KG1 (cell line): ENCODE results near the gene KCND2.

ENCODE experiments used
- DNase-seq: peaks from one replicate; lab custom pipeline; 2025; lab: John Stamatoyannopoulos, UW

The KCND2 gene

DNA sequence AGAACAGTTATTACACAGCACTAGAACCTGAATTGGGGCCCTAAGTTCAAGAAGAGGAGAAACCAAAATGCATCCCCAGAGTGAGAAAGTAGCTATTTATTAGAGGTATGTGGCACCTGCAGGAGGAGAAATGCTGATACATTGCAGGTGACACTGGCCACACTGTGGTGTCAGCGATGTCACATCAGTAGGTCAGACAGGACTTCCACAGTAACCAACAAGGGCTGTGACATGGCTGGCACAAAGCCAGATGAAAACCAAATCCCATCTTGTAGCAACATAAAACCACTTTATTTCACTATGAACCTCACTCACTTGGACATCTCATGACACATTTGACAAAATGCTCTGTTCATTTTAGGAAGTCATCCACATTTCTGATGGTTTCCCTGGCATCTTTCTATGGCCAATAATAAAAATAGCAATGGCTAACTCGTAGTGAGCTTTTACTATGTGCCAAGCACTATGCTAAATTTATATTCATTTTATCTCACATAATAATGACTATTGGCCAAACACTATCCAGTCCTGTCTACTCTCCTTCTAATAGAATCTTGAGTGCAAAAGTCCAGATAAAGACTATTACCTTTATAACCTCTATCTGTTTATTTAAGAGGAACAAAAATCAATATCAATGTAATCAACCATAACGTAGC is 430.7 kb downstream of the KCND2 start:
- no peak for DNase-seq

DNA sequence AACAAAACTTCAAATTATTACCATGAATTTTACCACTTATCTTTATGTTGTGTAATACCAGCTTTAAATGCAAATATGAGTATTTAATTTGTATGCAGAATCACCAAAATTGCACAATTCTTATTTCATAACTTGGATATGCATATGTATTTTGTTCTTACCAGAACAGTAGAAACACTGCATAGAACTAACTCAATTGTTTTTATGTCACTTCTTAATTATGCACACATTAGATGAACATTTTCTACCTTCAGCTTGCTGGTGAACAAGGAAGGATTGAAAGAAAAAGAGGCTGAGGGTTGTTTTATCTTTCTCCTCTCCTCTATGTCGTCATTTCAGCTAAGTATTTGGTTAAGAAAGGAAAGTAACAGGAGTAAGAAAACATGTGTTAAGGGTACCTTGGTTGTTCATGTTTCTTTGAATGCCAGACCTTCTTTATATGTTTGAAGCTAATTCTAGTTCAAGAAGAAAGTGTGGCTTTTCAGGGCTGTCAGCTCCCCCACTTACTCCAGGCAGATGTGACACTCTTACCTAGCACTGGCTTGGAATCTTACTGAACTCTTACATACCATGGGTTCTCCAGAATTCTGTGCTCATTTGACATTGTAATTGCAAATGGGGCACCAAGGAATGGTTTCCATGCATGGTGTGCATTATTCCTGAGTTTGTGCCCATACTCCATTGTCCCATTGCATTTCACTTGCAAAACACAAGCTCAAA is 436.4 kb downstream of the KCND2 start:
- DNase-seq = no peak

DNA sequence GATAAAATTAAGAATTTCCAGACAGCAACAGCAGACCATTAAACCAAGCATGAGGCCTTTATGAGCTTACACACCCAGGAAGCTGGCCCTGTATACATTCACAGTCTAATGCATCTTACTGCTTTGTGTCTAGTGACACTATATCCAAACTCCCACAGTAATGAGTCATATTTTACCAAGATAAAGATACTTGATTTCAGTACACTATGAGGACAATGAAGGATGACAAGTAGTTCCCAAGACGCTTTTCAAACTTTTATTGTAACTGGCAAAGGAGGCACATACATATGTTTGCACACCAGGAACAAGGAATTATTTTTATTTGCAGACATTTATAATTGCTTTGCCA is 437.0 kb downstream of the KCND2 start:
- no peak for DNase-seq

DNA sequence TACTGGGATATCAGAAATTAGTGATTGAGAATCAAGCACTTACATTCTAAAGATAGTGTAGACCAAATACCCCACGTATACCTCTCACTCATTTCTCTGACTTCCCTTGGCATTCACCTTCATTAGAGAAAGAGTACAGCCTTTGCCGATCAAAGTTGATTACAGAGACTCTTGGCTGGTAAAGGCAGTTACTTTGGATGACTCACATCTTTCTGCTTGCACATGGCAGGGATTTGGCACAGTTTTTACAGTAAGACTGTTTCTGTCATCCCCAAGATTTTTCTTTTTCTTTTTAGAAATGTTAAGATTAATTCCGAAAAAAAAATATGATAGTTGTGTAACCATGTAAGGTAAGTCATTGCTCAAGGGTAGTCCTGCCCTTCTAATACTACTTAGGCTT is 442.0 kb downstream of the KCND2 start:
- DNase-seq = no peak

DNA sequence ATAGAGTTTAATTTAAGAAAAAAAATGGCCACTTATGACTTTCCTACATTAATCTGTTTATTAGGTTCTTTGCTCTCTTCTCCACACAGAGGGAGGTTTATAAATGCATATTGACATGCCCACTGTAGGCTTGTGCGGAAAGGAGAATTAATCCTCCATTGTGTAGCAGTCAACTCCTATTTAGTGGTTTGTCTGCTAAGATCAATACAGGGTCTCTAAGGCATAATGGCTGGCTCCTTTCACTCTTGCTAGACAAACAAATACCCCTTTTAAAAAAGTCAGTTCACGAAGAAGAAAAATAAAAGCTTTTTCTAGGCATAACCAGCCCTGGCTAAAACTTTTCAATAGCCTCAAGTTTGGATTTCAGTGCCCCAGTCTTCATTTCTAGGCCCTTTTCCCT is 443.3 kb downstream of the KCND2 start:
- DNase-seq = no peak

DNA sequence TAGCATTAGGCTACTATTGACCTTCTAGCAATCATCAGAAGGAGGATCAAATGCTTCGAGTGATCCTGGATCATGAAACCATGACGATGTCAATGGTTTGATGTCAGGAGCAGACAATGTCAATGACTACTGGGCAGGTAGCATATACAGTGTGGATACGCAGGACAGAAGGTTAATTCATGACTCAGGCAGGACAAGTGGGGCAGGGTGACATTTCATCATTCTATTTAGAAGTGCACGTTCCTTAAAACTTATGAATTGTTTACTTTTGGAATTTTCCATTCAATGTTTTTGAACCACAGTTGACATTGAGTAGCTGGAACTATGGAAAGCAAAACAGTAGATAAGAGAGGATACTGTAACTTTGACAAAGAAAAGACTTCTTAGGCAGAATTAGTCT is 444.2 kb downstream of the KCND2 start:
- DNase-seq = no peak

DNA sequence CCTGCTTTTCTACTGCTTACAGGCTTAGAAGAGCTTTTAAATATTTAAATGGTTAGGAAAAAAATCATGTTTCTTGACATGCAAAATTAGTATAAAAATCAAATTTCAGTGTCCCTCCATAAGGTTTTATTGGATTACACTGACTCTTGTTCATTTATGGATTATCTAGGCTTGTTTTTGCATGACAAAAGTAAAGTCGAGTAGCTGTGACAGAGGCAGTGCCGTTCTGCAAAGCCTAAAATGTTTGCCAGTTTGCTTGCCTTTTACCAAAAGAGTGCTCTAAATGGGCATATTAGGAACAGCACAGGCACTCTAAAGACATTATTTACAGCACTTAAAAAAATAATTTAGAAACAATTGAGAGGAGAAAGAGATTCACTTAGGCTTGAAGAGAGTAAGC is 445.4 kb downstream of the KCND2 start:
- no peak for DNase-seq

DNA sequence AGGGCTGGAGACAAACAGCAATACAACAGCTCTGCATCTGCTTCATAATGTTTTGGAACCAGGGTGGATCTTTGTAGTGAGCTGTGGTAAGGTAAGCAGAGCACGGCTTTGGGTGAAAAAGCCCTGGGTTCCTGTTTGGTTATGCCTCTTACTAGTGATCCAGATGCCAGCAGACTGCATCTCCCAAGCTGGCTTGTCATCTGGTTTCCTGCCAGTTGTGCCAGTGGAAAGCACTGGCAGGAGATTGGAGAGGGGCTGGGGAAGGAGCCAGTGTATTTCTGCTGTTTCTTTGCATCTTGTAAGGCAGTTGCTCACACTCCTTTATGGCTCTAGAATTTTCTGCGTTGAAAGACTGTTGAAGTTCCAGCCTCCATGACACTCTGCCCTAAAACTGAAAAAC is 447.3 kb downstream of the KCND2 start:
- DNase-seq = no peak

DNA sequence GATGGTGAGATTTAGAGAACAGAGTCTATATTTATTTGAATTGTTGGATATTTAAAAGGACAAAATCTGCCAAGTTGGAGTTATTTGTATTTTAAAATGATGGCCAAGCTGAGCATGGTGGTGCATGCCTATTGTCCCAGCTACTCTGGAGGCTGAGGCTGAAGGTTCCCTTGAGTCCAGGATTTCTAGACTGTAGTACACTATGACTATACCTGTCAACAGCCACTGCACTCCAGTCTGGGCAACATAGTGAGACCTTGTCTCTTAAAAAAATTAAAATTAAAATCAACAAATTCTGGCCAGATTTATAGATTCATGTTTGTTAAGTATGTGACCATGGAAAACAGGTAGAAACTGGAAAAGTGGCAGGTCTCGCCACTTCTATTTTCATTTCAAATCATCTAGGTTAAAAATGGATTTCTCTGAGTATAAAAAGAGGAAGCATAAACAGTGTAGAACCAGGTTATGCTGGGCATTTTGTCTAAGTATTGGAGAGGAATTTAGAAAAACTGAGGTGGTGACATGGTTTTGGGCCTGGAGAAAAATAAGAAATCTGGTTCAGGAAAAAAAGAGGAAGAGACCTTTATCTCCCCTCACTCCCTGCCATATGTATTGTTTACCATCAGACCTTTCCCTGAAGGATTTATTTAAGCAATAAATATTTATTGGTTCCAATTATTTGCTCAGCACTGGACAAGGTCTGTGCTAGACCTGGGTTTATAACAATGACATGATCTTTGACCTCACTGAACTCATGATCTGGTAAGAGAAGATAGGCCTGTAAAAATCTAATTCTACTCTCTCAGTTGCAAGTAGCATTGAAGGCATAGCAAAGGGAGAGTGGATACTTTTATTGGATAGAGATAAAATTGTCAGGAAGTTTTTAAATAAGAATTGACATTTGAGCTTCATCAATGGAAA is 450.8 kb downstream of the KCND2 start:
- DNase-seq = no peak

DNA sequence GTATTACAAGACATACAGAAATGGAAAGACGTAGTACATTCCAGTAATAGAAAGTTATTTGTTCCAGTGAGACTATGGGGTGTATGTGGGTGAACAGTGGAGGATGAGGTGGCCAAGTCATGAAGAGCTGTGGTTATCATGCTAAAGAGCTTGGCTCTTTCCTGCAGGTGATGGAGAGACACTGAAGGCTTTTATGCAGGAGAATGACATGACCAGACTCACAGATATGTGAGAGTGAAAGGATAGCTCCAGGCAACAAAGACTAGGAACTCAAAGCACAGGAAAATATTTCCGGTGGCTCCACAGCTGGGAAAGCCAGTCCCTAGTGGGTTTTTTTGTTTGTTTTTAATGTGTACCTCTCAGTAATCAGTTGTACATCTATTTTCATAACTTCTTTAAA is 451.5 kb downstream of the KCND2 start:
- no peak for DNase-seq

DNA sequence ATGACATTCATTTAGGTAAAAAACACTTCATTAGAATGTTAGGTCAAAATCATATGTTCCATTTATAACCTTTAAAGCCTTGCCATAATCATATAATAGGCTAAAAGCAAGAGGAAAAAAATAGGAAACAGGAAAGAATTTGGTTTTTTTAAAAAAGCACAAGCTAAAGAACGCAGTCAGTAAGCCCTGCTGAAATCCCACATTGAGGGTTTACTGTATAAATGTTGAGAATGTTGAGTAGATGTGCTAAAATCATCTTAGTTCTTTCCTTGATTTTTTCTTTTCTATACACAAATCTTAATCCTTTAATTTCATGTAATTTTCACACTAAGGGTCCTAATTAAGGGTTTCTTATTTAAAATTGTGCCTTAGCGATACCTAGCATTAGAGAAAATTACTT is 452.0 kb downstream of the KCND2 start:
- DNase-seq = no peak

DNA sequence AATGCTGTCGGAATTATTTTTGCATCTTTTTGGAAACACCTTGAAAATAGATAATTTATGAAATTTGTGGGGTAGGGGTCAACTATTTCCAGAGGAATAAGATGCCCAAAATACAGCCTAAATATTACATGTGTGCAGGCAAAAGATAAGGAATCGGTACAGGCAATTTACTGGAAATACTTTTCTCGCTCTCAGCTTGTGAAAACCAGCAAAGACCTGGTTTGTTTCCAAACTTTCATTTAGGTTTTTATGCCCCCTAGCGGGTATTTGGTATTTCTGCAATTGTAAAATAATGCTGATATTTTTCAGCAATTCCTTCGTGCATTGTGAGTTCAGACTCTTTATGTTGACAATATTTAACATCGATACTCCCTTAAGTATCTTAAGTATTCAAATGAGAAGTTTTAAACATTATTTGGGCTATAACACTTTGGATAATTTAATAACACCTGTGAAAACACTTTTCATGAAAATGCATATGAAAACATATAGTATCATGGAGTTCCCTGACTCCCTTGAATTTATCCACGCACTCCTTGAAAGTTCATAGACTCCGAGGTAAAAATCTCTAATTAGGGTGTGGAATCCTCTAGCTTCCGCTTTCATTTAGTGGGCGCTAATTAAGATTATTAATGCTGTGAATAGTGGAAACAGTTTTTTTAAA is 452.5 kb downstream of the KCND2 start:
- DNase-seq = peak; percentile 17

DNA sequence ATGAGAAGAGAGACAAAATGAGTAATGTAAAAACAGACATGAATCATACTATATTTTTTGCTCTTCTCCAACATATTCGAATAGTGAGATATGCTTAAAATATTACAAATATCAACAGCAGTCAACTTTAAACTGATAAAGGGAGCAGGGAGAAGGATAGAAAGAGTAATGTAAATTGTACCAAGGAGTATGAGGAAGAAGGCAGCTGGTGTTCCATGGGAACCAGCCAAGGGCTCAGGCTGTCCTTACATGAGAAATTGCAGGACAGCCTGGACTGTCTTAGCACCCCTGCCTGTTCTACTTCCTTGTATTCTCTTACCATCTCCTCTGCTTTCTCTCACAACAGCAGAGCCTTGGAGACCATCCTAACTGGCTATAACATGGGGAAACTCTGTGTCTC is 456.3 kb downstream of the KCND2 start:
- no peak for DNase-seq

DNA sequence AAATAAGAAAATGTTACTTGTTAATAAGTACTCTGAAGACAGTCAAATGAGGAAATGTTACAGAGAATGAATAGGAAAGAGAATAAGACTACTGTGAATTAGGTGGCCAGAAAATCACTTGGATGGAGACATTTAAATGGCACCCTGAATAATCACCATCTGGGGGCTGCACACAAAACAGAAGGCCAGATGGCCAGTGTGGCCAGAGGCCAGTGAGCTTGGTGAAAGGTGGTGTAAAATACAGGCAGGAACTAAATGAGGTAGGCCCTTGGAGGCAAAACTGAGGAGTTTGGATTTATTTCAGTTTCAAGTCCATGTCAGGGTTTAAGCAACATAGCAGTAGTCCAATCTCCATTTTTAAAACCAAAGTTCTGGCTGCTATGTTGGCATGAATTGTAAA is 458.3 kb downstream of the KCND2 start:
- DNase-seq = no peak

DNA sequence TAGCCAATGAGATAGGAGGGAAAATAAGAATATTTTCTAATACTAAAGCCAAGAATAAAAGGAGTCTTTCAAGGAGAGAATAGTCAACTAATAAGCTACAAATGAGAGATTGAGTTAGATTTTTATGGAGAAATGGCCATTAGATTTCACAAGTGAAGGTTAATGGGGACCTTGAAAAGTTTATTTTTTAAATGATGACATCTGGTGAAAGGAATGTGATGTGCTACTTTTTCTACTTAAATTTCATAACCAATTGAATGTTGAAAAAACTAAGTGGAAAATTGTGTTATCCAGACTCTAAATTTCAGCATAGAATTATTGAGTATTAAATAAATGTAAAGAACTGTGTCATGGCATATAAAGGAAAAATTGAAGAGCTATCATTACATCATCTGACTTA is 459.3 kb downstream of the KCND2 start:
- no peak for DNase-seq

DNA sequence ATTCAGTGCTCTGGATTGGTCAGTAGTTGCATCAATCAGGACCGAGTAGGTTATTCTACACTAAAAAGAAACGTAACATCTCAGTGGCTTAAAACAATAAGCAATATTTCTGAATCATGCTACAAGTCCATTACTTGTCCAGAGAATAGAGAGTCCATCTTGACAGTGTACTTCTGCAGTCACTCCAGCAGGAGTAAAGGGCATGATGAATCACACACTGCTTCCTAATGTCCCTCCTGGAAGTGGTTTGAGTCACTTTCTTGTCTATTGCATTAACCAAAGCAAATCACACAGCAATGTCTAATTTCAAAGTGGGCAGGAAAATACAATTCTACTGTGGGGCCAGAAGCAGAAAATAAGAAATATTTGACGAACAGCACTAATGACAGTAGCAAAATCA is 460.2 kb downstream of the KCND2 start:
- DNase-seq = no peak

DNA sequence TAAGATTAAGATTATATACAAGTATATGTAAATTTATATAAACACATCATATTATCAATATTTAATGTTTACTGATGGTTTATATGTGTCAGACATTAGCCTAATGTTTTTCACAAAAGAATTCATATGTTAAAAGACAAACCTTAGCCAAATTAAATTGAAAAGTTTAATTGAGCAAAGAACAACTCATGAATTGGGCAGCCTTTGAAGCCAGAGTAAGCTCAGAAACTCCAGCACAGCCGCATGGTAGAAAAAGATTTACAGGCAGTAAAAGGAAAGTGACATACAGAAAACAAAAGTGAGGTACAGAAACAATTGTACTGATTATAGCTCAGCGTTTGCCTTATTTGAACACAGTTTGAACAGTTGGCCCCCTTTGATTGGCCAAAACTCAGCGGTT is 460.9 kb downstream of the KCND2 start:
- no peak for DNase-seq

DNA sequence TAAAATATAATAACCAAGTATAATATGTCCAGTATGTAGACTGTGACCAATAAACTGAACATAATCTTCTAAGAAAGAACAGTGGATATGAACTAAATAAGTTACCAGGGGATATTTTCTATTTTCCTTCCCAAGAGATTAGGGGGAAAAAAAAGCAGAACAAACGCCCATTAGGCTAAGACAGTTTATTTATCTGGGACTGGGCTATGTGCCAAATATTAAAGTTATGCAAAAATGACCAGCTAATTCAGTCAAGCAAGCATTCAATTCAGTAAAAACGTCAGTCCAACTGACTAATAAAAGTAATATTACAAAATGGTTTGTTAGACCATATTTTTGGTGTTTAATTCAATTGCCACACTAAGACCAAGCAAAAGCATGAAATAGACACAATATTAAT is 462.8 kb downstream of the KCND2 start:
- no peak for DNase-seq

DNA sequence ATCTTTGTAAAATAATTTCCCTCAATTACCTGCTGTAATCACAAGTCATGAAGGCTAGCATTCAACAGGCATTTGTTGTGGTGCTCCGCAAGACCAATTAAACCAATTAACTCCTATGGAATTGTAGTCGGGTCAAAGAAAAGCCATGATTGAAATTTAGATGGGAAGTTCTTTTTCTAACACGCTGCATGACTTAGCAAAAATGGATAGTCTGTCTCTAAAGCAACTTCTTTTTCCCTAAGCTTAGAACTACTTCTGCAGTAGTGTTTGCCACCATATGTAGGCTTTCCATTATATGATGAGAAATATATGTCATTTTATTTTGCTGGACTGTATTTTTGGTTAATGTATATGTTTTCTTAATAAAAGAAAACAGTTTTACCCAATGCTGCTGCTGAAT is 465.8 kb downstream of the KCND2 start:
- no peak for DNase-seq

DNA sequence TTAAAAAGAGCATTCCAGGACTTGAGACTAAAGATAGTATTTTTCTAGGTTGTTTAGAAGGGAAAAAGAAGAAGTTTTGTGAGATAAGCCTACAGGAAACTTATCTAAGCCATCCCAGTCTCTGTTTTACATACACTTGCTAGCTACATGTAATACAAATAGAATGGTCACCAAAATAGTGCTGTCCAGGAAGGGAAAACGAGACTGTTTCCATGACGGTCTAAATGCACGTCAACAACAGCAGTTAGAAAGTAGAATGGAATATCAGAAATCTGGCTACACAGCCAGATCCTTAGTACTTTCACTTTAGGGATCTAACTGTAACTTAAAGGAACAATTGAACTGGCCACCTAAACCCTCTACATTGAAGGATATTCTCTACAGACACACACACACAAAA is 467.4 kb downstream of the KCND2 start:
- no peak for DNase-seq

DNA sequence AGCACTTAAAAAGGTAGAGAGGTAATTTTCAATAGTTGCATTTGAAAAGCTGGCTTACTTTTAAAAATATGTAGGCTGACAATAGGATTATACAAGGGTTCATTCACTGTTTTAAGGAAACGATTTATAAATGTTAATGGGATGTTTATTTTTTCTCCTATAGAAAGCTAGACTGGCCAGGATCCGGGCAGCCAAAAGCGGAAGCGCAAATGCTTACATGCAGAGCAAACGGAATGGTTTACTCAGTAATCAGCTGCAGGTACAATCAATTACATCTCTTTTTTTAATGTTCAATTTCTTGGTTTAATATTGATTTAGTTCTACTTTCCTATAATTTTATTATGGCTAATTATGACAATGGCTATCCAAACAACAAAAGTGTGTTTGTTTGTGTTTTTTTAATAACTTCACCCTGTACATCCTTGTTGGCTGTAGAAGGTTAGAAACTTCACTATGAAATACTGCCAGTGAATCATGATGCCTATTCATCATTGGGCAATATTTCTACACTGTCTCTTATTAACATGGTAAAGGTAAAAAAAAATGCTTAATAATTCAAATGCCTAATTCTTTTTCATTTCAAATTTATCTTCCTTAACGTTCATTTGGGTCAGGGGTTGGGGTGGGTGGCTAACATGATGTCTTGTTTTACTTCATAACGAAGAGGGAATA is 468.5 kb downstream of the KCND2 start:
- DNase-seq = no peak

DNA sequence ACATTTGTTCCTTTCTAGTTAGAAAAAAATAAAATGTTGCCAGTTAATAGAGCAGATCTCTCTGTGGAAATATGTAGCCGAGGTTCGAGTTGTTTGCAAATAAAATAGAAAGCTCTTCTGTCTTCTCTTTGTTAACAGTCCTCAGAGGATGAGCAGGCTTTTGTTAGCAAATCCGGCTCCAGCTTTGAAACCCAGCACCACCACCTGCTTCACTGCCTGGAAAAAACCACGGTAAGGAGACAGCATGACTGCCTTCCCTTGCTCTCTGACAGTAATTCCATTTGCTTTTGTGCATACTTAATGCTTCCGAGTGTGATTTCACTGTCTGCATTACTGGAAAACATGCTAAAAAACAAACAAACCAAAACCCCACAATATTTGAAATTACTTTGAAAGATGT is 469.4 kb downstream of the KCND2 start:
- DNase-seq = no peak
